Activated T-helper 1 cell treated with Interleukin-2 at 50 U/mL for 16 hours (primary cell): Measurements from ENCODE around the gene MYCBP.
"Not testable (repeated sequence)": the region's sequence is repeated elsewhere in the genome, so short reads cannot be mapped to it uniquely, and the experiment has no call there.

ENCODE experiments used
- DNase-seq: peaks from one replicate; pipeline ENCODE4 v3.0.0-alpha.2; 2020; ENCODE audit warnings: low read depth

The MYCBP gene

GRCh38 chr1:38867208-38867607, 5.9 kb downstream of the MYCBP start:
- no peak for DNase-seq

GRCh38 chr1:38865112-38865715, 7.9 kb downstream of the MYCBP start:
- DNase-seq: no peak

GRCh38 chr1:38860454-38860795, 12.7 kb downstream of the MYCBP start:
- DNase-seq: no peak

GRCh38 chr1:38859561-38860453, 13.3 kb downstream of the MYCBP start, which contains the start of gene RRAGC:
TSS of gene RRAGC (minus strand) at chr1:38859772. CDS start at chr1:38859646, 126 bp downstream.
- DNase-seq: peak; percentile 98

GRCh38 chr1:38858833-38859560, 14.2 kb downstream of the MYCBP start:
- DNase-seq: no peak

GRCh38 chr1:38852780-38853179, 20.4 kb downstream of the MYCBP start:
- DNase-seq: no peak

- DNase-seq: no peak
Measured at GRCh38 chr1:38848071-38848470, 25.1 kb downstream of the MYCBP start.

GRCh38 chr1:38846210-38846609, 26.9 kb downstream of the MYCBP start:
- DNase-seq: no peak

- DNase-seq: not testable (repeated sequence)
Measured at GRCh38 chr1:38845088-38845487, 28.1 kb downstream of the MYCBP start.

GRCh38 chr1:38840281-38840680, 32.9 kb downstream of the MYCBP start:
- DNase-seq: no peak

- no peak for DNase-seq
Measured at GRCh38 chr1:38839363-38839762, 33.8 kb downstream of the MYCBP start.

- DNase-seq: not testable (repeated sequence)
Measured at GRCh38 chr1:38836316-38836715, 36.8 kb downstream of the MYCBP start.

- DNase-seq: no peak
Measured at GRCh38 chr1:38834937-38835827, 38.0 kb downstream of the MYCBP start.

GRCh38 chr1:38834221-38834782, 38.8 kb downstream of the MYCBP start:
- DNase-seq: no peak

GRCh38 chr1:38833146-38833545, 40.0 kb downstream of the MYCBP start:
- DNase-seq: no peak

GRCh38 chr1:38832370-38832734, 40.8 kb downstream of the MYCBP start:
- DNase-seq: no peak

GRCh38 chr1:38831731-38832369, 41.3 kb downstream of the MYCBP start:
- DNase-seq: no peak

GRCh38 chr1:38829368-38829767, 43.8 kb downstream of the MYCBP start:
- no peak for DNase-seq

GRCh38 chr1:38827318-38827717, 45.8 kb downstream of the MYCBP start:
- no peak for DNase-seq

- no peak for DNase-seq
Measured at GRCh38 chr1:38826886-38827285, 46.3 kb downstream of the MYCBP start.

GRCh38 chr1:38826262-38826661, 46.9 kb downstream of the MYCBP start:
- DNase-seq: no peak
